ENCODE results near the gene CDH13.

CDH13 gene

GRCh38 chr16:83268169-83268568 lies 641.4 kb downstream of the CDH13 start:
- H3K27me3 ChIP-seq (ENCODE audit: control insufficient read depth, low read length) = no peaks in the 10 kb centered on the region
- no peaks in the 10 kb centered on the region for H3K79me2 ChIP-seq (ENCODE audit: control insufficient read depth, low read length)
- H4K20me1 ChIP-seq (ENCODE audit: control insufficient read depth, insufficient read depth, low read depth, low read length) = no peaks in the 10 kb centered on the region
- H3K36me3 ChIP-seq (ENCODE audit: control insufficient read depth, low read length) = no peaks in the 10 kb centered on the region
- no peak overlapping the region for H3K27ac ChIP-seq (ENCODE audit: low read depth, low read length)
- H3K4me3 ChIP-seq (ENCODE audit: low read length) = no peak overlapping the region
- H3F3A ChIP-seq (ENCODE audit: control insufficient read depth, insufficient read depth) = no peaks in the 10 kb centered on the region
- TF ChIP-seq EZH2phosphoT487 (IDR thresholded peaks at IDR 0.05; ENCODE audit: borderline replicate concordance, low read length) = no peak
- H3K4me2 ChIP-seq (ENCODE audit: low read length) = no peak overlapping the region
- H3K9me2 ChIP-seq (replicated peaks; ENCODE audit: control insufficient read depth, low read length) = no peaks in the 10 kb centered on the region
- H3K4me1 ChIP-seq (ENCODE audit: control insufficient read depth, low read length) = no peaks in the 10 kb centered on the region
- H3K9me3 ChIP-seq (ENCODE audit: control insufficient read depth, insufficient read depth, low read length) = no peaks in the 10 kb centered on the region

- no peak overlapping the region for H3K4me3 ChIP-seq (ENCODE audit: low read length)
- H3K4me1 ChIP-seq (ENCODE audit: control insufficient read depth, low read length) = no peaks in the 10 kb centered on the region
- H3K4me2 ChIP-seq (ENCODE audit: low read length) = no peak overlapping the region
- H3K36me3 ChIP-seq (ENCODE audit: control insufficient read depth, low read length) = no peaks in the 10 kb centered on the region
- no peaks in the 10 kb centered on the region for H3F3A ChIP-seq (ENCODE audit: control insufficient read depth, insufficient read depth)
- no peaks in the 10 kb centered on the region for H3K27me3 ChIP-seq (ENCODE audit: control insufficient read depth, low read length)
- H3K9me2 ChIP-seq (replicated peaks; ENCODE audit: control insufficient read depth, low read length) = no peaks in the 10 kb centered on the region
- H3K9me3 ChIP-seq (ENCODE audit: control insufficient read depth, insufficient read depth, low read length) = no peaks in the 10 kb centered on the region
- H3K27ac ChIP-seq (ENCODE audit: low read depth, low read length) = no peak overlapping the region
- TF ChIP-seq EZH2phosphoT487 (IDR thresholded peaks at IDR 0.05; ENCODE audit: borderline replicate concordance, low read length) = no peak
- TF ChIP-seq CTCF (IDR thresholded peaks at IDR 0.05; ENCODE audit: low read depth, low read length, poor library complexity, severe bottlenecking) = no peak
- no peaks in the 10 kb centered on the region for H3K79me2 ChIP-seq (ENCODE audit: control insufficient read depth, low read length)
- H4K20me1 ChIP-seq (ENCODE audit: control insufficient read depth, insufficient read depth, low read depth, low read length) = no peaks in the 10 kb centered on the region
Observed at GRCh38 chr16:83269048-83269447, 642.3 kb downstream of the CDH13 start.

DNA sequence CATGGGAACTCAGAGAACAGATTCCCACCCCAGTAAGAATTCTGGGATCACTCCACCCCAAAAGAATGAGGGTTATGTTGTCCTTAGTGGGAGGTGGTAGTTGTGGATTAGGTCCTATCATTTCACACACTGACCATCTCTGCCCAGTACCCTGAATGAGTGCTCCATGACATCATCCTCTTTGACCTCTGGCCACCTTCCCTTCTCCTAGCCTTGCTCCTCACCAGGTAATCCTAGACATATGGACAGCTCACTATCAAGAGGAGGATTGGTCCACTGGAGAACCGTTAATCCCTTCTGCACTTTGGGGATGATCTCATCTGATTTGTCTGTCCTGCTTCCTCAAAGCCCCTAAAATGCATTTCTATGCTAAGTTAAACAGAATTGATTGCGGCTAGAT lies 642.8 kb downstream of the CDH13 start:
- Histone ChIP-seq H3K4me2 (ENCODE audit: low read length) (no peak overlapping the region), H3K27ac (ENCODE audit: low read depth, low read length) (no peak overlapping the region), H3K9me2 (replicated peaks; ENCODE audit: control insufficient read depth, low read length) (no peaks in the 10 kb centered on the region), H3F3A (ENCODE audit: control insufficient read depth, insufficient read depth) (no peaks in the 10 kb centered on the region), H3K27me3 (ENCODE audit: control insufficient read depth, low read length) (no peaks in the 10 kb centered on the region), H3K4me1 (ENCODE audit: control insufficient read depth, low read length) (no peaks in the 10 kb centered on the region), H3K79me2 (ENCODE audit: control insufficient read depth, low read length) (no peaks in the 10 kb centered on the region), H3K9me3 (ENCODE audit: control insufficient read depth, insufficient read depth, low read length) (no peaks in the 10 kb centered on the region), H4K20me1 (ENCODE audit: control insufficient read depth, insufficient read depth, low read depth, low read length) (no peaks in the 10 kb centered on the region), H3K4me3 (ENCODE audit: low read length) (no peak overlapping the region), H3K36me3 (ENCODE audit: control insufficient read depth, low read length) (no peaks in the 10 kb centered on the region)
- no peak for TF ChIP-seq EZH2phosphoT487 (IDR thresholded peaks at IDR 0.05; ENCODE audit: borderline replicate concordance, low read length)
- TF ChIP-seq CTCF (IDR thresholded peaks at IDR 0.05; ENCODE audit: low read depth, low read length, poor library complexity, severe bottlenecking) = no peak

DNA sequence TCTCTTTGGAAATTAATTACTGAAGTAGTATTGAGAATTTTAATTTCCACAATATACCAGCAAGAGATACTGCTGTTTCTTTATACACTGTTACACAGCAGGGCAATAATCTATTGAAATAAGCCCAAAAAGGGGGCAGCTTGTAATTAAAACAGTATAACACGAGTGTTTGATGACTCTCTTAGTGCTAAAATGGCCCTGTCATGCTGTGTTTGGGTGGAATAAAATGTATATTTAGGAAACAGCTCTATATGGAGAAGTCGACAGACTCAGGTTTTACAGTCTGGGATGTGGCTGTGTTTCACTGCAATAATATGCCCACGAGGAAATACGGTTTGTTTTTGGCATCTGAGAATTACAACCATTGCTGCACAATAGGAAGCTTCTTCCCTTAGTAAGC lies 643.3 kb downstream of the CDH13 start:
- Histone ChIP-seq H4K20me1 (ENCODE audit: control insufficient read depth, insufficient read depth, low read depth, low read length) (no peaks in the 10 kb centered on the region), H3K9me3 (ENCODE audit: control insufficient read depth, insufficient read depth, low read length) (no peaks in the 10 kb centered on the region), H3K9me2 (replicated peaks; ENCODE audit: control insufficient read depth, low read length) (no peaks in the 10 kb centered on the region), H3K36me3 (ENCODE audit: control insufficient read depth, low read length) (no peaks in the 10 kb centered on the region), H3K4me1 (ENCODE audit: control insufficient read depth, low read length) (no peaks in the 10 kb centered on the region), H3F3A (ENCODE audit: control insufficient read depth, insufficient read depth) (no peaks in the 10 kb centered on the region), H3K79me2 (ENCODE audit: control insufficient read depth, low read length) (no peaks in the 10 kb centered on the region), H3K27me3 (ENCODE audit: control insufficient read depth, low read length) (no peaks in the 10 kb centered on the region), H3K27ac (ENCODE audit: low read depth, low read length) (no peak overlapping the region), H3K4me3 (ENCODE audit: low read length) (no peak overlapping the region), H3K4me2 (ENCODE audit: low read length) (no peak overlapping the region)
- TF ChIP-seq CTCF (IDR thresholded peaks at IDR 0.05; ENCODE audit: low read depth, low read length, poor library complexity, severe bottlenecking) (no peak), EZH2phosphoT487 (IDR thresholded peaks at IDR 0.05; ENCODE audit: borderline replicate concordance, low read length) (no peak)

Data from DOHH2 (cell line).